Germinal center (tissue), 1 donor: ENCODE results near the gene RUNDC1.
A peak's percentile ranks its signal among the peaks of the same experiment; 100 is the strongest.

ENCODE experiments used
- DNase-seq: peaks from one replicate; pipeline ENCODE4 v3.0.0; 2012; ENCODE audit warnings: mixed read lengths, low spot score

The RUNDC1 gene

DNA sequence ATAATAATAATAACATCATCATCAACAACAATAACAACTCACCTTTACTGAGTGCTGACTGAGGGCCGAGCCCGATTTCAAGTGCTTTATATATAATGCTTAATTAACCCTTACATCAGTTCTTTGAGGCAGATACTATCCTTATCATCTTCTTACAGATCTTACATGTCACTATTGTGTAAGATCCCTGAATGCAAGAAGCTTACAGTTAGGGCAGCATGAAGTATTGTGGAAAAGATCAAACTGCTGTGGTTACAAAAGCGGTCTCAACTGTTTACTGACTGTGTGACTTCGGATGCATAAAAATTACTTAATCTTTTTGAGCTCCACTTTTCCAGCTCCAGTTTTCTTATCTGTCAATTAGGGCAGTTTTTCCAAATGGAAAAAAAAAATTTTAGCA, 38.6 kb downstream of the RUNDC1 start:
- no peak for DNase-seq

DNA sequence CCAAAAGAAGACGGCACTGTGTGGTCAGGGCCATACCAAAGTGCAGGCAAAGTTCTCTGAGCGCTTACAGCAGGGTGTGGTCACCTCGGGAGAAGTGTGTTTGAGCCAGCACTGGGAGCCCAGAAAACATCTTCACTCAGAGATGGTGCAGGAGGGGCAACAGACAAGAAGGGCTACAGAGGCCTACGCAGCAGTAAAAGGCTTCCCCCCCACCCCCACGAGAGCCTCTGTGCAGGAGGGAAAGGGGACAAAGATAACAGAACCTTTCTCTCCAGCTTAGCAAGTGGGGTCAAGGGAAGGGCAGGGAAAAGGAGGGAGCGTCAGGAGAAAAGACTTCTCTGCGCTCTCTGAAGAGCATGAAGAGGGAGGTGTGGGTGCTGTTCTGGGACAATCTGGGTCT, 39.1 kb downstream of the RUNDC1 start:
- DNase-seq: no peak

DNA sequence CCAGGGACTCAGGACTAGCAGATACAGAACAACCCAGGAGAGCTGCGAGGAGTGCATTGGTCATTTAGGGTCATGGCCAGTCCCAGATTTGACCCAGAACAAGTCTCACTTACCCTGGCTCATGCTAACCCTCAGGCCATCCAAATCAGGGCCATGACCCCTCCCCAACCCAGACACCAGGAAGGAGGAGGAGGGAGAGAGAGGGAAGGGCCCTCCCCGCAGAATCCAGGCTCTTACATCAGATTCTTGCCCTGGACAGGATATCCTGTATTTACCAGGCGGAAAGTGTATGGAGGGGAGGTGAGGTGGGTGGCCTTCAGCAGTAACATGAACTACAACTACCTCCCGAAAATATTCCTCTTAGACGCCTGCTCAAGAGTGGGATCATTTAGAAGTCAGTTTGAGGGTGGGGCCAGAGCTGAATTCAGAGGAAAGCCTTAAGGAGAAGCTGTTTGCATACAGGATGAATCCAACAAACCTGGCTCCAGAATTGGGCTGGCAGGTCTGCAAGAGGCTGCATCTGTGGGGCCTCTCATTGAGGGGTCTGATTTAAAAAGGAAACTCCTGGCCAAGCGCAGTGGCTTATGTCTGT, 39.8 kb downstream of the RUNDC1 start:
- no peak for DNase-seq

DNA sequence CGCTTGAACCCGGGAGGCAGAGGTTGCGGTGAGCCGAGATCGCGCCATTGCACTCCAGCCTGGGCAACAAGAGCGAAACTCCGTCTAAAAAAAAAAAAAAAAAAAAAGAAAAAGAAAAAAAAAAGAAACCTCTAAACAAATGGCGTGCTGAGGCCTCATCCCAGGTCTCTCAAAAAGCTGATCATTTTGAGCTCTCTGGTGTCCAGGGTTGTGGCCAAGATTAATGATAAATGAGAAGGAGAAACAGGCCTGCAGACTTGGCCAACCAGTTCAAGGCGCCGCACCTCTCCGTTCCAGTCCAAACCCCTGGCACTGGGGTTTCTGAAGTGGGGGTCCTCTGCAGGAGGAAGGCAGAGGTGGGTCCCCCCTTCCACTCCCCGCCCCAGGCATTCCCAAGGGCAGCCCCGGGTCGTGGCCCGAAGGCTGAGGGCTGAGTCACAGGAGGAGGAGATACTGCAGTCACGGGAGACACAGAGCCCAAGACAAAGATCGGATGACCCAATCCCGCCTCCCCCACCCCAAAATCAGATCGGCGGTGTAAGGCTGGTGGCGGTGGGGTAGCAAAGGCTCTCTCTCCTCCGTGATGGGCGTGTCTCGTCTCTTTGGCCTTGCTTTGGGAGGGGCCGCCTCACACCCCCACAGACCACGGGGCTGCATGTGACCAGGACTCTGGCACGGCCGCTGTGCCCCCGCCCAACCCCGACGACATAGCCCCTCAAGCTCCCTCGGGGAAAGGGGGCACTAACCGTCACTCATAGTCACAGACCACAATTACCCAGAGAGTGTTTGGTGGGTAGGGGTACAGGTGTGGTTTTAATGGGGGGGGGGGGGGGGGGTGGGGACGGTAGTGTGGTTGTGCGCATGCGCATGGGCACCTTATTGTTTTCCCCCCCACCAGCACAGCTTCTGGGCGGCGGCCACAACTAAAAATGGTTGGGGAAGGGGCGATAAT, 40.7 kb downstream of the RUNDC1 start:
- peak; percentile 71 for DNase-seq

DNA sequence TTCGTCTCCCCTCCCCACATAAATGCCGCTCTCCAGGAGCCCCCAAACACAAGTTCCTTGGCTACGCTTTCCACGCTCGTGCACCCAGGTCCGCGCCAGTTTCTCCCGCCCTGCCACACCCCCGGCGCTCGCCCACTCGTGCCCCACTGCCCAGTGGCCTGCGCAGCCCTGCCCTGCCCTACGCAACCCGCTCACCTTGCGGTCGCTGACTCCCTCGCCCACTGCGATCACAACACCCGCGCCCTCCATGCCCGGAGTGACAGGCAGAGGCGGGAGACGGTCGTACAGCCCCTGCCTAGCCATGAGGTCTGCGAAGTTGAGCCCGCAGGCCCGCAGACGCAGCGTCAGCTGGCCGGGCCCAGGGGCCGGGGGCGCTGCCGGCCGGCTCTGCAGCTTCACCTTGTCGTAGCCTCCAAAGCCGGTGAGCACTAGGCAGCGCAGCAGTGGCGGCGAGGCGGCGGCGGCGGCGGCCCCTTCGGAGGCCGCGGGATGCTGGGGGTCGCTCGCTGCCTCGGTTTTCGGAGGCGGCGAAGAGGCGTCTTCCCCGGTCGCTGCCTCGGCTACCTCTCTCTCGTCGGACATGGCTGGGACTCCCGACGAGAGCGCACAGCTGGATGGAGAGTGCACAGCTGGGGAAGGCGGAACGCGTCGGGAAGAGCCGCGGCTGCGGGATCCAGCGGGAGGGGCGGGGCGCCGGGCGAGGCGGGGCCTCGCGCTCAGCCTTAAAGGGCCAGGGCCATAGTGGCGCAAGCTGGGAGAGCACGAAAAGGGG, 41.6 kb downstream of the RUNDC1 start, which contains the start of gene VAT1:
Gene VAT1, minus strand, starts transcription at position 645 of the 772 bp plus-strand sequence. Its CDS starts 63 bp downstream, at position 582.
- peak; percentile 79 for DNase-seq

GRCh38 chr17:43024407-43025289, 44.3 kb downstream of the RUNDC1 start, which contains the start of gene RND2:
RND2 (plus strand) TSS chr17:43025231; CDS start chr17:43025348, 117 bp downstream.
- DNase-seq: peak; percentile 86

GRCh38 chr17:43025290-43025657, 44.9 kb downstream of the RUNDC1 start:
- no peak for DNase-seq

DNA sequence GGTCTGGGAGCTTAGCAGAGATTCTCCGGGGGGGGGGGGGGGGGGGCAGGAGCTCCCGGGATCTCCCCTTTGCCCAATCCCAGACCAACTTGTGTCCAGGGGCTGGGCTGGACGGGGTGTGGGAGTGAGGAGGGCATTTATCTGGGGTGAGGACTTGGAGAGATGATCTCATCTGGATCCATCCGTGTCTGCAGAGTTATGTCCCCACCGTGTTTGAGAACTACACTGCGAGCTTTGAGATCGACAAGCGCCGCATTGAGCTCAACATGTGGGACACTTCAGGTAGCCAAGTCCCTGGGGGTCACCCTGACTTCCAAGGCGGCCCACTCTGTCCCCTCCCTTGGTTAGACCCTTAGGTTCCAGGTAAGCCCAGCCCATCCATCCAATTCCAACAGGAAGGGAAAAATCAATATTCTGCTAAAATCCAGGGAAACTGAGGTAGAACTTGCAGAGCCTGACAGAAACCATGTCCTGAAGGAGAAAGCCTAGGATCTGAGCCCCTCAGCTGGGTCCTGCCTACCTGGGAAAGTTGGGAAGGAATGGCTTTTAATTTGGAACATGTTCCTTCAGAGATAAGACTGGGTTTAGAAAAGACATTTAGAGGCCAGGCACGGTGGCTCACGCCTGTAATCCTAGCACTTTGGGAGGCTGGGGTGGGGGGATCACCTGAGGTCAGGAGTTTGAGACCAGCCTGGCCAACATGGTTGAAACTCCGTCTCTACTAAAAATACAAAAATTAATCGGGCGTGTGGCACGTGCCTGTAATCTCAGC, 45.6 kb downstream of the RUNDC1 start:
- DNase-seq: no peak

- DNase-seq: peak; percentile 19
Measured at GRCh38 chr17:43026595-43026994, 46.2 kb downstream of the RUNDC1 start.

DNA sequence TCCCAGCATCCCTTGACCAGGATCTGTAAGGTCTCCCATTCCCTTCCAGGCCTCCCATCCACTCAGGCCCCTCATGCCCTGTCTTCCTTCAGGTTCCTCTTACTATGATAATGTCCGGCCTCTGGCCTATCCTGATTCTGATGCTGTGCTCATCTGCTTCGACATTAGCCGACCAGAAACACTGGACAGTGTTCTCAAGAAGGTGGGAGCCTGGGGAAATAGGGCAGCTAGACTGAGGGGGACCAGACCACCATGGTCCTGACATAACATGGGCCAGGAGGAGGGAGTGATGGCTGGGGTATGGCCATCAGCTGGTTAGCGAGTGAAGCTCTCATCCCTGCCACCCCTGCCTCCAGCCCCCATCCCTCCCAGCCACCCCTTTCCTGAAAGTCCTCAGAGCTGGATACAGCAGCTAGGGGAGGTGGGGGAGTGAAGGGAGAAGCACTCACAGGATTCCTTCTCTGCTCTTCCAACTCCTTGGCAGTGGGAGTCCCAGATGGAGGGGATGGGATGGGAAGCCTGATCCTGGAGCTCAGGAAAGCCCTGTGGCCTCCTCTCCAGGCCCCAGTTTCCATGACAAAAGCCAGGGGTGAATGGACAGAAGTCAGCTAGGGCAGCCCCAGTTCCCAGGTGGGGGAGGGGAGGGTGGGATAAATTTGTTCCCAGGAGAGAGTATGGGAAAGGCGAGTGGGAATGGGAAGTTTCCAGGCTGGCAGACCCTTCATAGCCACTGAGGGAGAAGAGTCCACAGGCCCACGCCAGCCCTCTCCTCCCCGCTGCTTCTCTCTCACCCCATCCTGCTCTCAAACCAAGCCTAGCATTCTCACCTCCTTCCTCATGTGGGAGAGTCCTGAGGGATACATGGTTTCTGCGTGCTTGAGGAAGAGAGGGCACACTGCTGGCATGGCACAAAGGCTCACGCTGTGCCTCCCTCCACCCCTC, 47.0 kb downstream of the RUNDC1 start:
- DNase-seq: no peak

- no peak for DNase-seq
Measured at GRCh38 chr17:43028221-43028861, 48.0 kb downstream of the RUNDC1 start.

DNA sequence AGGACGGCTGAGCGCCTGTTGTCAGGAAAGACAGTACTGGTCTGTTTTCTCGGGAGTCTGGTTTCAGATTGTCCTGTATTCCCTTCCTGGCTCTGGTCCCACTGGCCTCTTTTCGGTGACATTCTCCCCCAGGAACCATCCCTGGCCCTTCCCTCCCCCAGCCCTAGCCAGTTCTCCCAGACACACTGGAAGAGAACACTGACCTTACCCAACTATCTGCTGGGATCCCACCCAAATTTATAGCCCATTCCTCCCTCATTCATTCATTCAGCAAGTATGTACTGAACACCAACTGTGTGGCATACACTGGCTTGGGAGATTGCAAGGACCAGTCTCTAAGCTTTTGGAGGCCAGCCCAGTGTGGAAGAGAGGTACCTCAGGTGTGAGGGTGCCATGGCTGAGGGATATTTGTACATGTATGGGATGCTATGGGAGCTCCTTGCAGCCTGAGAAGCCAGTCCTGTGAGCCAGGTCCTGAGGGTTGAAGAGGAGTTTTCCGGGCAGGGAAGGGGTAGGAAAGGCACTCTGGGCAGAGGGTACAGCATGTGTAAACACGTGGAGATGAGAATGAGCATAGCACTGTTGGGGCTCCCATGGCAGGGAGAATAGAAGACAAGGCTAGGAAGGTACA, 49.9 kb downstream of the RUNDC1 start:
- no peak for DNase-seq

GRCh38 chr17:43031666-43032065, 51.3 kb downstream of the RUNDC1 start:
- no peak for DNase-seq

DNA sequence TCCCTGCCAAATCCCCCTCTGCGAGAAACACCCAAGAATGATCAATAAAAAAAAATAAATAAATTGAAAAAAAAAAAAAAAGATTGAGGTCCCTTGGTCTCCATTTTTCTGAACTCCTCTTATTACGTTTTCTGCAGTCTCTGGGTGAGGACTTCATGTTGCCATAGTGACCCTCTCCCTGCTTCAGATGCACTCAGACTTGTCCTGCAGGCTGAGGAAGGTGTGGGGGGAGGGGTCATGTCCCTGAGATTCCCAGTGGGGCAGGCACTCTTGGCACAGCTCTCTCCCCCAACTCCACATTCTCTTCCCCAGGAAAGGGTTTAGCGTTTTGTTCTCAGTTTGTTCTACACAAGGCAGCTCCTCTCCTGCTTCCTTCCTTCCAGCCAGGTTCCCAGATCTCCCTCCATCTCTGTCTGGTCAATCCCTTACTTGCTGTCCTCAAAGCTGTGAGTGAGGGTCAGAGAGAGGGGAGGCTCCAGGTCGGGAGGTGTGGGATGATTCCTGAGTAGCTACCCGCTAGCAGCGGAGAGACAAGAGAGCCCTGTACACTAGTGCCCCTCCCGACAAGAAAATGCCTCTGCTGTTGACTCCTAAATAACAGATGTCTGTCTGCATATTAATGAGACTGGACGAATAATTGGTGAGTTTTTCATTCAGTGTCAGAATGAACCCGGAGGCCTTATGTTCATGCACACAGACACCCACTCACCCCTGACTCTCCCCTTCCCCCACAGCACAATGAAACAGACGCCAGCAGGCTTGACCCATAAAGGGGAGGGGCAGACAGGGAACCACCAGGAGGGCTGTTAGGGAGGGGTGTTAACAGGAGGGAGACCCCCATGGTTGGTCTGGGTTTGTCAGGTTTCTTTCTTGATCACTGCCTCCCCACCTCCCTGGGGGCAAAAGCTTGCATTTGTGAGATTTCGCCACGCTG, 53.9 kb downstream of the RUNDC1 start:
- no peak for DNase-seq

DNA sequence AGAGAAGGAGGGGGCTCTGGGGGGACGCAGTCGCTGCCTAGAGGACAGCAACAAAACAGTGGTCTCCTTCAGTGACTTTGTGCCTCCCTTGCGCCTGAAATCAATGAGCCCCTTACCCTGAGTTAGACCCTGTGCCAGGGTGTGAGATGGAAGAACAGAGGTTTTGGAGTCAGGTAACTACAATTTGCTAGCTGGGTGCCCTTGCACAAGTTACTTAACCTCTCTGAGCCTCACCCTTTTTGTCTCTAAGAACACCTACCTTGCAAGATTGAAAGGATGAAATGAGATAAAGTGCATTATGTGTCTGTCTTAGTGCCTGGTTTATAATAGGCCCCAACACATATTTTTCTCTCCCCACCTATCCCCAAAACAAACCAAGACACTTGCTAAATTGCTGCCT, 54.5 kb downstream of the RUNDC1 start:
- DNase-seq: no peak

- no peak for DNase-seq
Measured at GRCh38 chr17:43039646-43040045, 59.3 kb downstream of the RUNDC1 start.

GRCh38 chr17:43040655-43041054, 60.3 kb downstream of the RUNDC1 start:
- DNase-seq: no peak
